ENCODE results near the gene B3GAT1. TPM values are rescaled to one million over a fixed set of nuclear protein-coding genes. Genes with fewer than 3 reads are reported as not detected.

Gene B3GAT1
- polyA plus RNA-seq, 1 of the 3 experiments (the other 2 are of a cell fraction), result 0.15 TPM

- H3K4me1 ChIP-seq (ENCODE audit: control insufficient read depth in 1 of 2, insufficient read depth in 2 of 2, low read depth in 1 of 2, low read length in 1 of 2), result no peaks in the 10 kb centered on the region; a peak in 1 of 4 replicates
- POLR2A ChIA-PET, result no interaction called here
- H2AFZ ChIP-seq (ENCODE audit: low read depth), result no peak overlapping the region
- H3K36me3 ChIP-seq (replicated peaks in 1 of 2; ENCODE audit: control insufficient read depth in 1 of 2, insufficient read depth in 2 of 2, low read length in 1 of 2), result no peaks in the 10 kb centered on the region
- CTCF ChIA-PET, result interaction anchor here (1.0 kb wide), 1 partner anchor 493 kb away, joined by 4 read pairs; no protein-coding TSS in a partner anchor
- H3K27me3 ChIP-seq (ENCODE audit: insufficient read depth), result no peaks in the 10 kb centered on the region
- no peak overlapping the region for H3K4me3 ChIP-seq (ENCODE audit: low read depth in 2 of 2, low read length in 1 of 2)
- no peaks in the 10 kb centered on the region for H3F3A ChIP-seq (replicated peaks; ENCODE audit: insufficient read depth)
- no peak overlapping the region for H3K27ac ChIP-seq (ENCODE audit: low read depth in 2 of 2, low read length in 1 of 2)
- TF ChIP-seq MAX (IDR thresholded peaks at IDR 0.05; ENCODE audit: low read depth) (no peak), FOSL2 (IDR thresholded peaks at IDR 0.05; ENCODE audit: borderline replicate concordance, low read depth) (no peak), PBX3 (IDR thresholded peaks at IDR 0.05) (no peak), NRF1 (IDR thresholded peaks at IDR 0.05; ENCODE audit: low read depth, low read length) (no peak)
- H3K79me2 ChIP-seq (ENCODE audit: insufficient read depth), result no peaks in the 10 kb centered on the region
- no peaks in the 10 kb centered on the region for H3K9me2 ChIP-seq
- H3K9me3 ChIP-seq, result no peaks in the 10 kb centered on the region
- 62% methylated on average over 16 of the region's 16 CpGs for WGBS (ENCODE audit: low lambda C conversion rate)
- no peaks in the 10 kb centered on the region for H4K20me1 ChIP-seq (ENCODE audit: insufficient read depth)
- no peak overlapping the region for H3K4me2 ChIP-seq
- no peak overlapping the region for H3K9ac ChIP-seq
- DNase-seq, result no peak
Observed at GRCh38 chr11:134374891-134375550, 37.0 kb downstream of the B3GAT1 start.

GRCh38 chr11:134374171-134374570, 37.9 kb downstream of the B3GAT1 start:
- no peak overlapping the region for H3K27ac ChIP-seq (ENCODE audit: low read depth in 2 of 2, low read length in 1 of 2)
- no peaks in the 10 kb centered on the region for H3K79me2 ChIP-seq (ENCODE audit: insufficient read depth)
- H3K36me3 ChIP-seq (replicated peaks in 1 of 2; ENCODE audit: control insufficient read depth in 1 of 2, insufficient read depth in 2 of 2, low read length in 1 of 2), result no peaks in the 10 kb centered on the region
- no peak overlapping the region for H3K4me2 ChIP-seq
- WGBS (ENCODE audit: low lambda C conversion rate), result 59% methylated on average over 5 of the region's 9 CpGs
- TF ChIP-seq IRF3 (IDR thresholded peaks at IDR 0.05; ENCODE audit: low read depth, low read length) (no peak), MEF2A (IDR thresholded peaks at IDR 0.05; ENCODE audit: borderline replicate concordance, low read depth) (no peak), CTCF (IDR thresholded peaks at IDR 0.05) (no peak), RCOR1 (IDR thresholded peaks at IDR 0.05; ENCODE audit: low read length) (no peak), CHD2 (IDR thresholded peaks at IDR 0.05; ENCODE audit: low read length, partially characterized antibody) (no peak), SIN3A (IDR thresholded peaks at IDR 0.05; ENCODE audit: borderline replicate concordance, low read depth, low read length) (no peak), RAD21 (IDR thresholded peaks at IDR 0.05; ENCODE audit: low read length) (no peak), USF1 (IDR thresholded peaks at IDR 0.05; ENCODE audit: borderline replicate concordance, low read depth) (no peak), RFX5 (IDR thresholded peaks at IDR 0.05; ENCODE audit: low read length) (no peak), POLR2AphosphoS5 (IDR thresholded peaks at IDR 0.05; ENCODE audit: low read depth, low read length) (no peak), GATA2 (CRISPR knock-in tag; IDR thresholded peaks at IDR 0.05) (no peak)
- no peaks in the 10 kb centered on the region for H3K9me2 ChIP-seq
- ChIA-PET CTCF (interaction anchor here (1.0 to 1.6 kb wide), 2 partner anchors 205 to 494 kb away, joined by 4 to 6 read pairs; no protein-coding TSS in a partner anchor), POLR2A (no interaction called here)
- H3K9me3 ChIP-seq, result no peaks in the 10 kb centered on the region
- H3K4me3 ChIP-seq (ENCODE audit: low read depth in 2 of 2, low read length in 1 of 2), result no peak overlapping the region
- DNase-seq, result no peak
- H4K20me1 ChIP-seq (ENCODE audit: insufficient read depth), result no peaks in the 10 kb centered on the region
- H3K9ac ChIP-seq, result no peak overlapping the region
- no peak overlapping the region for H2AFZ ChIP-seq (ENCODE audit: low read depth)
- H3K4me1 ChIP-seq (ENCODE audit: control insufficient read depth in 1 of 2, insufficient read depth in 2 of 2, low read depth in 1 of 2, low read length in 1 of 2), result no peaks in the 10 kb centered on the region; a peak in 1 of 4 replicates
- H3K27me3 ChIP-seq (ENCODE audit: insufficient read depth), result no peaks in the 10 kb centered on the region
- H3F3A ChIP-seq (replicated peaks; ENCODE audit: insufficient read depth), result no peaks in the 10 kb centered on the region

Measured in SK-N-SH (cell line).